Stomach smooth muscle (tissue), 2 donors: ENCODE data around the gene KCNH8.

Experiments
- H3K27ac ChIP-seq: one replicate; pipeline ENCODE4 v1.7.0; 2013; ENCODE audit warnings: mild to moderate bottlenecking, low read length, inconsistent platforms
- H3K27me3 ChIP-seq, 2 donors: one replicate each; pipeline ENCODE4 v1.7.0; 2013; ENCODE audit warnings: low read length in 2 of 2; ENCODE audit not compliant: insufficient read depth in 2 of 2, control insufficient read depth in 1 of 2
- H3K36me3 ChIP-seq, 2 donors: one replicate each; pipeline ENCODE4 v1.7.0; 2013; ENCODE audit warnings: low read length in 2 of 2; ENCODE audit not compliant: control insufficient read depth in 2 of 2, insufficient read depth in 2 of 2
- H3K4me1 ChIP-seq: one replicate; pipeline ENCODE4 v1.7.0; 2013; ENCODE audit warnings: low read length; ENCODE audit not compliant: control insufficient read depth, insufficient read depth
- H3K4me3 ChIP-seq, 2 donors: one replicate each; pipeline ENCODE4 v1.7.0; 2013; ENCODE audit warnings: low read length in 2 of 2
- H3K9ac ChIP-seq, 2 donors: one replicate each; pipeline ENCODE4 v1.7.0; 2013; ENCODE audit warnings: low read length in 2 of 2, mild to moderate bottlenecking in 1 of 2
- H3K9me3 ChIP-seq, 2 donors: one replicate each; pipeline ENCODE4 v1.7.0; 2013; ENCODE audit warnings: low read length in 2 of 2; ENCODE audit not compliant: control insufficient read depth in 2 of 2
- donor health status: healthy.
- donor health status: Pancreatic carcinoma.

The KCNH8 gene

DNA sequence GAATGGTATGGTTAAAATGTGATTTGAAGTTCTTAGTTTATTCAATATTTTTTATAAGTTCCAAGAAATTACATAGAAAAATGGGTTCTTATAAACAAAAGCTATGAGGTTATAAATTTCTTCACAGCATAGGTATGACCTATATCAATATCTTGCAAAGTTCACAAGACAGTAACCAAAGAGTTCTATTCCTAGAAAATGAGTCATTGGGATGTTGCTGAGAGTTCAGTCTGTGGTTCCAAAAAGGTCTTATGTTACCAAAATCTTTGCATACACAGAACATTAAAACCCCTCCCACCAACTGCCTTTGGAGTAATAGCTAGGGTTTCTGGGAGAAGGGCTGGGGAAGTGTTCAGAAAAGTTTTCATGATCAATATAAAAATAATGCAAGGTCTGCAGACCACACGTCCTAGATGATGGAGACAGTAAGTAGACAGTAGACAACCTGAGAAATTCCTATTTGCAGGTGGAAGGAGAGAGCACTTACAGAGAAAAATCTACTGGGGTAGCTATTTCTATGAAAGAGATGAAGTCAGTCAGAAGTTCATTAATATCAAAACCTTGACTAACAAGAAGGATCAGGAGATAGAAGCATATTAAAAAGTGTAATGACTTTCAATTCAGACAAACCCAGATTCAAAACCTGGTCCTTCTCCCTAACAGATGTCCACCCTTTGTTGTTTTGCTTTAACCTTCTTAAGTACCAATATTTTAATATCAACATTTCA lies 279.3 kb downstream of the KCNH8 start:
- Histone ChIP-seq H3K27me3 (no peaks in the 10 kb centered on the region), H3K27ac (no peak overlapping the region), H3K36me3 (no peaks in the 10 kb centered on the region), H3K4me3 (no peak overlapping the region), H3K9me3 (no peaks in the 10 kb centered on the region), H3K4me1 (no peaks in the 10 kb centered on the region), H3K9ac (no peak overlapping the region)

DNA sequence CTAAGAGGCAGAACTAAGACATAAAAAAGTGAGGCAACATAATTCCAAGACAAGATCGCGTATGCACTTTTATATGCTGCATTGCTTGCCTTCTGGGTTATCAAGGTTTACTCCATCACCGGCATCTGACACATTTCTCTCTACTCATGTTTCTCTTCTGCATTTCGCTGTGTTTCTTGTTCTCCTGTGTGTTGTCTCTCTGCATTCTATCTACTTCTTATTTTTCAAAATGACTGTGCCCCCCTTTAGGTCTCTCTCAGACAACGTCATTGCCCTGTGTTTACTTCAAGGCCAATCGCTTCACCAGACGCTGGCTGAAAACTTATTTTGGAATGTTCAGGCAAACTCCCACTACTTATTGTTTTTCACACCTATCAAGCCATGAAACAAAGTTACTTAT lies 280.4 kb downstream of the KCNH8 start:
- no peak overlapping the region for H3K27ac ChIP-seq
- H3K27me3 ChIP-seq: no peaks in the 10 kb centered on the region
- H3K4me1 ChIP-seq: no peaks in the 10 kb centered on the region
- no peaks in the 10 kb centered on the region for H3K36me3 ChIP-seq
- no peak overlapping the region for H3K4me3 ChIP-seq
- H3K9ac ChIP-seq: no peak overlapping the region
- H3K9me3 ChIP-seq: no peaks in the 10 kb centered on the region

DNA sequence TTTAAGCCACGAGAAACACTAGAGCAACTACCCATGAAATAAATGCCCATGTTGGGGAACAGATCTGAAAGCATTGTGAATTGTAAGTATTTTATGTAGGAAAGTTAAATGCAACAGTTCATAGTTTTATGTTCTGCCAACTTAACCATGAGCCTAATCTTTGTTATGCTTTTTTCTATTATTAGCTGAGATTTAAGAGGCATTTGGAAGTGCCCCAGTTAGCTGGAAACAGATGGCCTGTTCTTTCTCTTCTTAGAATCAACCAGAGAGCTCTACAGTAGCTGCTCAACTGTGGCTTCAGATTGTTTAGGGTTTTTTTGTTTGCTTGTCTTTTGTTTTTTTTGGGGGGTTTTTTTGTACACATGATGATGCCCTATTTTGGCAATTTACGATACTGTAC lies 284.4 kb downstream of the KCNH8 start:
- Histone ChIP-seq H3K27ac (no peak overlapping the region), H3K4me3 (no peak overlapping the region), H3K27me3 (no peaks in the 10 kb centered on the region)

DNA sequence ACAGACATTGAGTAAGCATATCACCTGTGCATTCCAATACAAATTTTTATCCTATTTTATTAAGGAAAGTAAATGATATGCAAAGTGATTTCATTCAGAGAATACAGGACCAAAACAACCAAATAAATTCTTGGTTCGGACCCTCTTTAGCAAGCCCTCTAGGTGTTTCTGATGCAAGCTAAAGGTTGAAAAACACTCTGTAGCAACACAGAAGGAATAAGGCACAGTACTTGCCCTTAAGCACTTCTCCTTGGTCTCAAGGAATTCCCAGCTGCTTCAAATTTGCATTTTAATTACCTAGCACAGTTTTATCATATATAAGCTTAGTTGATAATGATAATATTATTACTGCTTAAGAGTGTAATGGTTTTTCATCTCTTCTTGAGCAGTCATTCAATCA lies 288.4 kb downstream of the KCNH8 start:
- no peak overlapping the region for H3K4me3 ChIP-seq
- no peaks in the 10 kb centered on the region for H3K4me1 ChIP-seq
- H3K27me3 ChIP-seq: no peaks in the 10 kb centered on the region
- no peaks in the 10 kb centered on the region for H3K9me3 ChIP-seq
- no peak overlapping the region for H3K27ac ChIP-seq
- H3K36me3 ChIP-seq: no peaks in the 10 kb centered on the region
- no peak overlapping the region for H3K9ac ChIP-seq

More for the DNA sequence above, 284.4 kb downstream of the KCNH8 start:
- Histone ChIP-seq H3K4me1 (no peaks in the 10 kb centered on the region), H3K9me3 (no peaks in the 10 kb centered on the region), H3K9ac (no peak overlapping the region), H3K36me3 (no peaks in the 10 kb centered on the region)

DNA sequence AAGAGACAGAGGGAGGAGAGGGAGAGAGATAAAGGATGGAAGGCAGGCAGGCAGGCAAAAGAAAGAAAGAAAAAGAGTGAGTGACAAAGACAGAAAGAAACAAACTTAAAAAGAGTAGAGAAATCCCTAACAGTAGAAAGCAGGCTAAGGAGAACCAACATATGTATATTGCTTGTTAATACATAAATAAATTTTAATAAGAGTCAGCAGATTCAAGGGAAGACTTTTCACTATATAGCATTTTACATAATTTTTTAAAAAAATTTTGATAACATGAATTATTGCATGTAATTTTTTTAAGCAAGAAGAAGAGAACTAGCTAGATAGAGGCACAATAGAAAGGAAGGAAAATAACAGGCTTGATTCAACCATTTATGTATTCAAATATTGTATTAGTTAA lies 291.6 kb downstream of the KCNH8 start:
- Histone ChIP-seq H3K4me3 (no peak overlapping the region), H3K27ac (no peak overlapping the region)

DNA sequence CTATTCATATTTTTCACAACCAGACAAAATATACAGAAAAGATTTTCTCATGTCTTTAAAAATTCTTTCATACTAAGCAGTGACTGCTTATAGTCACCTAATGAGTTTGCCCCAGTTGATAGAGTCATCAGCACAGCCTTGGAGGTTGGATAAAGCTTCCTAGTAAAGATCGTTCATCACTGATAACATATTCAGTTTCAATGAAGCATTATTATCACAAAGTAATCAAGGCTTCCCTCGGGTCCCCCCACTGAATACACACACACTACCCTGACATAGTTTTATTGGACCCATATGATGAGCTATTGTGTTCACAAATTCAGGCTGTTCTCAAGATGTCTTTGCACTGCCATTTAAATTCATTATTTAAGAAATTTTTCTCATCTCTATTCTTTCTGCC lies 297.8 kb downstream of the KCNH8 start:
- no peaks in the 10 kb centered on the region for H3K4me1 ChIP-seq
- H3K27me3 ChIP-seq: no peaks in the 10 kb centered on the region
- no peaks in the 10 kb centered on the region for H3K9me3 ChIP-seq
- no peaks in the 10 kb centered on the region for H3K36me3 ChIP-seq
- H3K9ac ChIP-seq: no peak overlapping the region
- no peak overlapping the region for H3K4me3 ChIP-seq
- H3K27ac ChIP-seq: no peak overlapping the region

More for the DNA sequence above, 291.6 kb downstream of the KCNH8 start:
- Histone ChIP-seq H3K36me3 (no peaks in the 10 kb centered on the region), H3K9me3 (no peaks in the 10 kb centered on the region), H3K9ac (no peak overlapping the region), H3K27me3 (no peaks in the 10 kb centered on the region), H3K4me1 (no peaks in the 10 kb centered on the region)

DNA sequence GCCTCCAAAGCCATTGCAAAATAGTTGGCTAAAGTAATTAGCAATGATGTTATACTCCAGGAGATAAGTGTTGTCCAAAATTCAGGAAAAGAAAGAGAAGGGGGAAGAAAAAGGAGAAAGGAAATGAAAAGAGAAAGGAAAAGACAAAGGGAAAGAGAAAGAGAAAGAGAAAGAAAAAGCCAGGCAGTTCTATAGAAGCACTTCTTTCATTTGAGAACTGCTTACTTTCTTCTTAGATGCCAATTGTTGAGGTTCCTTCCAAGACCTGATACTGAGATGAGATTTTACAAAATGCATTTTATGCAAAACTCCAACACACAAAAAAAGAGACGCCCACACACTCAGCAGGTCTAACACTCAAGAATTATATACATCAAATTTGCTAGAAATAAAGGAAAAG lies 298.4 kb downstream of the KCNH8 start:
- no peak overlapping the region for H3K9ac ChIP-seq
- no peaks in the 10 kb centered on the region for H3K27me3 ChIP-seq
- no peaks in the 10 kb centered on the region for H3K36me3 ChIP-seq
- H3K4me1 ChIP-seq: no peaks in the 10 kb centered on the region
- H3K27ac ChIP-seq: no peak overlapping the region
- H3K9me3 ChIP-seq: no peaks in the 10 kb centered on the region
- no peak overlapping the region for H3K4me3 ChIP-seq

DNA sequence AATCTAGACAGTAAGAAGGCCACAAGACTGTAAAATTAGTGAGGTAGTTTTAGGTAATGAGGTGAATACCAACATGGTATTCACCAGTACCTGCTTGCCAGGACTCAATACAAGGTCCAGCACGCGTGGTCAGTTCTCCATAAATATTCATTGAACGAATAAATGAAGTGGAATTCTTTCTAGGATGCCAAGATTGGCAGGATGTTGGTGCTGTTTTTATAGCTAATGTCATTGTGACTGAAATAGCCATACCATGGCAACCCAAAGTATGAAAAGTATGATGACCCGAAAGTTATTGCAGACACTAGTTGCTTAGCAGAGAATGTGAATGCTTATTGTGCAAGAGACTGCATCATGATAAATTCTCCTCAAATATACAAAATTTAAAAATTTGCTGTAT lies 307.2 kb downstream of the KCNH8 start:
- Histone ChIP-seq H3K27ac (no peak overlapping the region), H3K4me1 (no peaks in the 10 kb centered on the region), H3K4me3 (no peak overlapping the region), H3K9me3 (no peaks in the 10 kb centered on the region), H3K27me3 (no peaks in the 10 kb centered on the region), H3K36me3 (no peaks in the 10 kb centered on the region), H3K9ac (no peak overlapping the region)

DNA sequence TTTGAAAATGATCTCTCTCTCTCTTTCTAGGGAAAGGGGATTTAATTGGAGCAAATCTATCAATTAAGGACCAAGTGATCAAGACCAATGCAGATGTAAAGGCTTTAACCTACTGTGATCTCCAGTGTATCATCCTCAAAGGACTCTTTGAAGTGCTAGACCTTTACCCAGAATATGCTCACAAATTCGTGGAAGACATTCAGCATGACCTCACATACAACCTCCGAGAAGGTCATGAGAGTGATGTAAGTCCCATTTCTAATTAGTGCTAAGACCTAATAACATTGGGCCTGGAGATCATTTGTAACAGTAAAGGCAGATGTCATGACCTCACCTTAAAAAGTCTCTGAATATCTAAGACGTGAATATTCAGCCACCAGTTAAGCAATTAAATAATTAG lies 308.4 kb downstream of the KCNH8 start:
- Histone ChIP-seq H3K9ac (no peak overlapping the region), H3K9me3 (no peaks in the 10 kb centered on the region), H3K36me3 (no peaks in the 10 kb centered on the region), H3K27ac (no peak overlapping the region), H3K4me1 (no peaks in the 10 kb centered on the region), H3K27me3 (no peaks in the 10 kb centered on the region), H3K4me3 (no peak overlapping the region)

DNA sequence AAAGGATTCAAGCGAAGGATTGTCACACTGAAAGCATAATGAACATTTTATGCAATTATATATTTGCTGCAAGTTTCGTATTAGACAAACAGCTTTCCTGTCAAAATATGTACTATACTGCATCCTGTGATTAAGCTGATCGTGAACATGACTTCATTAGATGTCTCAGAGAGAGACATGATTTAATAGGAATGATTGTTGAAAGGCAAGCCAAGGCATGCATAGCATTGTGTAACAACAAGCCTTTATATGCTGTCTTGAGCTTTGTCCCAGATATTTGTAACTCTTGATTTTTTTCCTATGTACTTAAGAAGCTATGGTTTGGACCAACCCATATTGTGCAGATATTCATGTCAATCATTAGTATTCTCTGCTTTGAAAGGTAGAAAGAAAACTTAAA lies 309.1 kb downstream of the KCNH8 start:
- H3K9me3 ChIP-seq: no peaks in the 10 kb centered on the region
- no peaks in the 10 kb centered on the region for H3K27me3 ChIP-seq
- H3K9ac ChIP-seq: no peak overlapping the region
- no peaks in the 10 kb centered on the region for H3K4me1 ChIP-seq
- no peak overlapping the region for H3K27ac ChIP-seq
- no peaks in the 10 kb centered on the region for H3K36me3 ChIP-seq
- H3K4me3 ChIP-seq: no peak overlapping the region

DNA sequence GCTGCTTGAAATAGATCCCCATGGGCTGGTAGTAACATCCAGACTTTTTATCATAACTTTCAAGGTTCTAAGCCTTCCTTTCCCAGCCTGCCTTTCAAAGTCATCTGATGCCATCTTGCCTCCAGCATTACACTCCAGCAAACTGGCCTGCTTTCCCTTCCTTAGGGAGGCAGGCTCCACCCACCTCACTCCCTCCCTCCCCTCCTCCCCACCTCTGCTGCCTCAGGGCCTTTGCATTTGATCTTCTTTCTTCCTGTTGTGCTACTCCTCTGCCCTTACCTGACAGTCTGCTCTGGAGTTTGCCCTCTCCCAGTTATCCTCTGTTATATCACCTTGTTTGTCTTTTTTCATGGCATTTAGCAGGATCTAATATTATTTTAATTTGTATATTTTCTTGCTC lies 319.5 kb downstream of the KCNH8 start:
- H3K9me3 ChIP-seq: no peaks in the 10 kb centered on the region
- no peak overlapping the region for H3K27ac ChIP-seq
- no peak overlapping the region for H3K9ac ChIP-seq
- no peaks in the 10 kb centered on the region for H3K36me3 ChIP-seq
- H3K4me1 ChIP-seq: no peaks in the 10 kb centered on the region
- H3K4me3 ChIP-seq: no peak overlapping the region
- H3K27me3 ChIP-seq: no peaks in the 10 kb centered on the region
